NCI-H1092 treated with DMSO at 0.1 percent for 48 hours (cell line): Measurements from ENCODE around the gene GPR137B.

Experiments used
- DNase-seq: peaks from one replicate; lab custom pipeline; 2025; lab: John Stamatoyannopoulos, UW

The GPR137B gene

GRCh38 chr1:236201786-236202185, 59.4 kb downstream of the GPR137B start:
- no peak for DNase-seq

- DNase-seq: no peak
Measured at GRCh38 chr1:236204039-236204438, 61.7 kb downstream of the GPR137B start.

GRCh38 chr1:236204656-236205055, 62.3 kb downstream of the GPR137B start:
- DNase-seq: no peak

DNA sequence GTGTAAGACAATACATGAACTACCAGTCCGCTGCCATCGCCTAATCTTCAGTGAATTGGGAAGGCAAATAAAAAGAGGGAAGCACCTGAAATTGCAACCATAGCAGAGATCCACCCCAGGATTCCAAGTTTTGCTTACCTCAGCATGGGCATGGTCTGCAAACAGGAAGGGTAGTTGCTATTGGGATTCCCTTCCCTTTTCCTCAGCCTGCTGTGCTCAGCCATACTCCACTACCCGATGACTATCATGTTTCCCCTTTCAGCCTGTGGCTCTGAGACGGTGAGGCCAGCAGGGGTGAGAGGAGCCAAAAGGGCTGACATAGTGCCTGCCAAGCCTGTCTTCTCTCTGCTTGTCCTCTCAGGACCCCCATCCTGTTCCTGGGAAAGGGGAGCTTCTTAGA, 64.2 kb downstream of the GPR137B start:
- DNase-seq: no peak

GRCh38 chr1:236207121-236207520, 64.8 kb downstream of the GPR137B start:
- DNase-seq: no peak

GRCh38 chr1:236207569-236207968, 65.2 kb downstream of the GPR137B start:
- DNase-seq: no peak

- no peak for DNase-seq
Measured at GRCh38 chr1:236209185-236209584, 66.8 kb downstream of the GPR137B start.

DNA sequence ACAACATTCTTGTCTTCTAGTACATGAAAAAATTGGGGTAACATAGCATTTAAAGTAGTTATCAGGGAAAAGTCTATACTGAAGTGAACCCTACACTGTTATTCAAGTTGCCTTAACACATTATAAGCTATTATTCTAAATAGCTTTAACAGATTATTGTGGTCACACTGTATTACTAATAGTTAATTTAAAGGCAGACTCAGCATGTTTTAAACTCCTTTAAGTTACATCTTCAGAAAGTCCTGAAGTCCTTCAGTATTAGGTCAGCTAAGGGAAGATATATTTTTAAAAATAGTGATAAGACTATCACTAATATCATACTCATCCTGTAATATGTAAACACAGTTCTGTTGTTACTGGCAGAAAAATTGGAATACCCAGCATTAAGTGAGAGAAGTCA, 67.4 kb downstream of the GPR137B start:
- DNase-seq: no peak

- DNase-seq: no peak
Measured at GRCh38 chr1:236211815-236212214, 69.5 kb downstream of the GPR137B start.

GRCh38 chr1:236213534-236213933, 71.2 kb downstream of the GPR137B start:
- no peak for DNase-seq

GRCh38 chr1:236214761-236215160, 72.4 kb downstream of the GPR137B start:
- no peak for DNase-seq

DNA sequence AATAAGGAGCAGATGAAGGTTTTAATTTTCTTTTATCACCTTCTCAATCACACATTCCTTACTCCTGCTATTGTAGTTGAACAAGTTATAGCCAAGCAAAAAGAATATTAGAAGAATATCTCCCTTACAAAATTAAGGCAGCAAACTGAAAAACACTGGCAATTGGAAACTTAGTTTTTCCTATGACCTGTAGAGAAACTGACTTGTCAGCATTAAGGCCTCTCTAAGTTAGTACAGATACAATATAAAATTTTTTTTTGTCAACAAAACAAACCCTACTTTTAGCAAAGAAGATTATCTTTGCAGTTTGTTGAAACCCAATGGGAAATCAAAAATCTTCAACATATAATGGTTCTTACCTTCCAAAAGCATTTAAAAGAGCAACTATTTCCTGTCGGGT, 78.1 kb downstream of the GPR137B start:
- no peak for DNase-seq

DNA sequence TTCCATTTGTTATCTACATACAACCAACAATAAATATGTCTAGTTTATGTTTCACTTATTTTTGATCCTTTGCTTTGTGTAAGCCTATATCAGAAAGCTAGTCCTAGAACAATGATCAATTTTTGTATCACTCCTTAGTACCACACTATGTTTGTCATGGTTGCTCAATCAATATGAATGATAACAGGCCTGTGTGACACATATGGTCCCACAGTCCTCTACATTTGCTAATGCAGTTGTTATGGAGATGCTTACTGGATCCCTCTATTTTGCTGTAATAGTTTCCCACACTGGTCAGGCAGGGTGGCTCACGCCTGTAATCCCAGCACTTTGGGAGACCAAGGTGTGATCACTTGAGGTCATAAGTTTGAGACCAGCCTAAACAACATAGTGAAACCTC, 80.3 kb downstream of the GPR137B start:
- DNase-seq: no peak

- DNase-seq: no peak
Measured at GRCh38 chr1:236228411-236228810, 86.1 kb downstream of the GPR137B start.

DNA sequence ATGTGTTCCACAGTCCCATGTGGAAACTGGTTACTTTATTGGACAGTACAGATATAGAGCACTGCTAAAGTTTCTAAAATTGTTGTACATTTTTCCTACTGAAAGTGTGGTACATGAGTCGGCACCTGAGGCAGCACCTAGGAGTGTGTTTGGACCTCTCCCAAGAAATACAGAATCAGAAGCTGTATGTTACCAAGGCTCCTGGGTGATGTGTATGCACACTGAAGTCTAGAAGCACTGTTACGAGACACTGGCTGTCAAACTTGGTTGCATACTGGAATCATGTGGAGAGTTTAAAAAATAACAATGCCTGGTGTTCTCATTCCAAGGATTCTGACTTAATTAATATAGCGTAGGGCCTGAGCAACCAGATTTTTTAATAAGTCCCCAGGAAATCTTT, 92.8 kb downstream of the GPR137B start:
- DNase-seq: no peak

DNA sequence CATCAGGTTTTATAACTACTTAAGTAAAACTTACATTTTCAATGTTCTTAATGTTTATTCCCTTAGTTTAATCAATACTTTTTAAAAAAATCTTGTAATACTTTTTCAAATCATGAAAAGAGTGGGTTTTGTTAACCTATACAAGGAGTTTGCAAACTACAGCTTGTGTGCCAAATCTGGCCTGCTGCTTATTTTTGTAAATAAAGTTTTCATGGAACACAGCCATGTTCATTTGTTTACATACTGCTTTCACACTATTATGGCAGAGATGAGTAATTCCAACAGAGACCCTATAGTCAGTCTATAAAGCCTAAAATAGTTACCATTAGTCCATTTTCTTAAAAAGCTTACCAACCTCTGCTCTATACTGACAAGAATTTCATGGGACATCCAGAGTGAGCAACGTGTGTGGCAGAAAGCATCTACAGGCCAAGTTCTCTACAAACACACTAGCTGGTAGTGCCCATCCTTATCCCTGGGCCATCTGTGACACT, 96.8 kb downstream of the GPR137B start:
- no peak for DNase-seq

- DNase-seq: no peak
Measured at GRCh38 chr1:236240675-236241074, 98.3 kb downstream of the GPR137B start.

GRCh38 chr1:236242568-236242967, 100.2 kb downstream of the GPR137B start:
- DNase-seq: no peak

DNA sequence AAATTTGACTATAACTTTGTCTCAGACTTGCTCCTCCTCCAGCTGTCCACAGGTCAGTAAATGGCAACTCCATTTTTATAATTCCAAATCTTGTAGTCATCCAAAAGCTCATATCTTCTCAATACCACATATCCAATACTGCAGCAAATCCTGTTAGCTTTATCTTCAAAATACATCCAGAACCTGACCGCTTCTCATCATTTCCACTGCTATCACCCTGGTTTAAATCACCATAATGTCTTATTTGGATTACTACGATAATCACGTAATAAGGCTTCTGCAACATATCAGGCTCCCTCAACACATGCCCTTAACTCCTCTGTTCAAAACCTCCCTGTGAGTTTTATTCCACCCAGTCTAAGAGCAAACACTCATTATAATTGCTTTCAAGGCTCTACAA, 104.9 kb downstream of the GPR137B start:
- no peak for DNase-seq

DNA sequence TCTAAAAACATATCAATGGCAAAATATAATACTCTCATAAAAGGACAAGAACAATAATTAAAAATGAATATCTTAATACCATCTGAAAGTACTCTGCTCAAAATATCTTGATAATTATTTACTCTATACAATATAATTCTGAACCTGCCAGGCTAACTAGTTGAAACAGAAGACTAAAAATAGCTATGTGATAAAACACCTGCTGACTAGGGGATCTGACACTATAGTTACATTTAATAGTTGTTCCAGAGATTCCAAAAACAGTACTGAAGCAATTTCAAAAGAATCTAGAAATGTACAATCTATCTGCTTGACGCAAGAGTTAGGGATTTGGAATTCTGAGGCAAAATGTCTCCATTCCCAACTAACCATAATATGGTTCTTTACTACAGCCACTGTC, 109.2 kb downstream of the GPR137B start:
- no peak for DNase-seq

- DNase-seq: no peak
Measured at GRCh38 chr1:236253119-236253518, 110.8 kb downstream of the GPR137B start.

DNA sequence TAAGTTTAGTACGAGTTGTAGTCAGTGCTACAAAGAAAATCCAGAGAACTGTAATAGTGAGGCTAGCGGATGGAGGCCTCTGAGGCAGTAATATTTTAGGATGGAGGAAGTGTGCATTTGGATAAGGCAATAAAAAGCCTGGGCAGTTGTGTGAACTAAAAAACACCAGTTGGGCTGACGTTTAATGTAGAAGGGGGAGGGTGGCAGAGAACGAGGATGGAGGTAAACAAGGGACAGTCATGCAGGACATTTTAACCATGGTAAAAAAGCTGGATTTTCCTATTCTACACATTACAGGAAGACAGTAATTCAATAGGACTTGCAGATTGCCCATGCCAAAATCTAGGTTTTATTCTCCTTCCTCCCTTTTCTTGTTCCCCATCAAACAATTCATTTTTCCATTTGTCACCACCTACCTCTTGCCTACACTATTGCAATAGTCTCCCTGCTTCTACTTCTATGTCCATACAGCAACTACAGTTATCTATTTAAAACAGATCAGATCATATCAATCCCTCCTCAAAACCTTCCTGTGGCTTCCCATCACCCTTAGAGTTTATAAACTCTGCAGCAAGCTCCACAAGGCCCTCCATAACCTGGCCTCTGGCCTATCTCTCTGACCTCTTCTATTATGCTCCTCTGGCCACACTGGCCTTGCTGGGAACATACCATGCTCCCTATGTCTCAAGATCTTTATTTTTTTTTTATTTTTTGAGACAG, 111.7 kb downstream of the GPR137B start:
- DNase-seq: no peak

- DNase-seq: no peak
Measured at GRCh38 chr1:236257216-236257615, 114.9 kb downstream of the GPR137B start.

DNA sequence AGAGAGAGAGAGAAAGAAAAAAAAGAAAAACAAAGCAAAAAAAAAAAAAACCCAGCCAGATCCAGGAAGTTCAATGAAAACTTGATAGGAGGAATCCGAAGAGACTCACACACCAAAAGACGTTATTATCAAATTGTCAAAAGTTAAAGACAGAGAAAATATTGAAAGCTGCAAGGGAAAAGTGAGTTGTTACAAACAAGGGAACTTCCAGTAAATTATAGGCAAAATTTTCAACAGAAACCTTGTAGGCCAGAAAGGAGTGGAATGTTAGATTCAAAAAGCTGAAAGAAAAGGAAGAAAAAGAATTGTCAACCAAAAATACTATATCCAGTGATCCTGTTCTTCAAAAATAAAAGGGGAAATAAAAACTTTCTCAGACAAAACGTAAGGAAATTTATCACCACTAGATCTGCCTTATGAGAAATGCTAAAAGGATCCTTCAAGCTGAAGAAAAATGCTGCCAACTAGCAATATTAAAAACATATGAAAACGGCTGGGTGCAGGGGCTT, 115.8 kb downstream of the GPR137B start:
- no peak for DNase-seq
